Body of pancreas (tissue), 4 donors: ENCODE results near the gene NAIF1.

ENCODE experiments used
- POLR2A ChIP-seq, 3 donors: fragments of 450-650 bp; IDR thresholded peaks; one replicate each; pipeline ENCODE4 v1.6.1; 2016; ENCODE audit warnings: antibody characterized with exemption in 3 of 3, mild to moderate bottlenecking in 2 of 3
- TF ChIP-seq, protein P1 (sequence below), 7 experiments: fragments of 450-650 bp in 4 of 7; fragments of 200-600 bp in 3 of 7; sonication (generic) in 3 of 7; IDR thresholded peaks; one replicate each; pipeline ENCODE4 v1.5.1; 2016 to 2019; ENCODE audit warnings: antibody characterized with exemption in 7 of 7

DNA sequence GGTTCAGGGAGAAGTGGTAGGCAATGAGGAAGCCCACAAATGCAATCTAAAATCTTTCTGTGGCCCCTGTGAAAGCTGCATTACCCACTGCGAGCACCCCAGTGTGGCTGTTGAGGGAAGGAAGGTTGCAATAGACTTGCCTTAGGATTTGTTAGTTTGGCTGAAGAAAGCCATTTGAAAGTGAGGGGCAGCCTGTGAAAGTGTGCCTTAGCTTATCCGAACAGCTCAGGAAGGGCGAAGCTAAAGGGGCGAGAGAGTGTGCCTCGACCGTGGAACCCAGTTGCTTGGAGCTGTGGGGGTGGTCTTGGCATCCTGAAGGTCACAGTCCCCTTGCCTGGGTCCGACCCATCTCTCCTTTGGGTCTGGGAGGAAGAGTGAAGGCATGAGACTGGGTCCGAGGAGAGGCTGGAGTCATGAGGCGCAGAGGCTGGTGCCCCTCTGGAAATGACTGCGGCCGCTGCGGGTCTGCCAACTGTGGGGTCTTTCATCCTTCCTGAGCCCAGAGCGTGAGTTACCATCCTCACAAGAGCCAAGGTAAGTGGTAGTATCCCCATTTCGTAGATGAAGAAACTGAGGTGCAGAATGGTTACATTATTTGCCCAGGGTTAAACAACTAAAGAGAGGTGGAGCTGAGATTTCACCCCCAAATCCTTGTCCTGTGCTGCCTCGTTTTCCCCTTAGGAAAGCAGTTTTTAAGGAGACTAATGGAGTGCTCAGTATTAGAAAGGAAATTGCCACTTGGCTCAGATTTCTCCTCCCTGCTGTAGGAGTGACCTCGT lies 25.3 kb upstream of the NAIF1 start:
- TF ChIP-seq POLR2A (IDR thresholded peaks at IDR 0.05): no peak
- TF ChIP-seq, protein P1, sequence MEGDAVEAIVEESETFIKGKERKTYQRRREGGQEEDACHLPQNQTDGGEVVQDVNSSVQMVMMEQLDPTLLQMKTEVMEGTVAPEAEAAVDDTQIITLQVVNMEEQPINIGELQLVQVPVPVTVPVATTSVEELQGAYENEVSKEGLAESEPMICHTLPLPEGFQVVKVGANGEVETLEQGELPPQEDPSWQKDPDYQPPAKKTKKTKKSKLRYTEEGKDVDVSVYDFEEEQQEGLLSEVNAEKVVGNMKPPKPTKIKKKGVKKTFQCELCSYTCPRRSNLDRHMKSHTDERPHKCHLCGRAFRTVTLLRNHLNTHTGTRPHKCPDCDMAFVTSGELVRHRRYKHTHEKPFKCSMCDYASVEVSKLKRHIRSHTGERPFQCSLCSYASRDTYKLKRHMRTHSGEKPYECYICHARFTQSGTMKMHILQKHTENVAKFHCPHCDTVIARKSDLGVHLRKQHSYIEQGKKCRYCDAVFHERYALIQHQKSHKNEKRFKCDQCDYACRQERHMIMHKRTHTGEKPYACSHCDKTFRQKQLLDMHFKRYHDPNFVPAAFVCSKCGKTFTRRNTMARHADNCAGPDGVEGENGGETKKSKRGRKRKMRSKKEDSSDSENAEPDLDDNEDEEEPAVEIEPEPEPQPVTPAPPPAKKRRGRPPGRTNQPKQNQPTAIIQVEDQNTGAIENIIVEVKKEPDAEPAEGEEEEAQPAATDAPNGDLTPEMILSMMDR (IDR thresholded peaks at IDR 0.05): no peak
